ENCODE measurements around the gene PTPRC.

The PTPRC gene

GRCh38 chr1:198622001-198622400 is 16.8 kb upstream of the PTPRC start:
- no peak for DNase-seq

GRCh38 chr1:198623752-198624647 is 14.8 kb upstream of the PTPRC start:
- no peak for DNase-seq

GRCh38 chr1:198624648-198624980 is 14.2 kb upstream of the PTPRC start:
- DNase-seq, result no peak

GRCh38 chr1:198627436-198628066 is 11.3 kb upstream of the PTPRC start:
- DNase-seq, result no peak

GRCh38 chr1:198628067-198628455 is 10.8 kb upstream of the PTPRC start:
- no peak for DNase-seq

GRCh38 chr1:198629610-198630009 is 9.2 kb upstream of the PTPRC start:
- DNase-seq, result no peak

- no peak for DNase-seq
These were observed 8.0 kb upstream of the PTPRC start for GRCh38 chr1:198630863-198631262.

GRCh38 chr1:198631292-198631691 is 7.5 kb upstream of the PTPRC start:
- no peak for DNase-seq

GRCh38 chr1:198632007-198632406 is 6.8 kb upstream of the PTPRC start:
- DNase-seq, result no peak

- no peak for DNase-seq
These were observed 5.1 kb upstream of the PTPRC start for GRCh38 chr1:198633675-198634121.

GRCh38 chr1:198635964-198636363 is 2.9 kb upstream of the PTPRC start:
- DNase-seq, result no peak

- DNase-seq, result no peak
These were observed 2.4 kb upstream of the PTPRC start for GRCh38 chr1:198636391-198636790.

GRCh38 chr1:198637157-198637556 is 1.7 kb upstream of the PTPRC start:
- no peak for DNase-seq

GRCh38 chr1:198637916-198638437 is 863 bp upstream of the PTPRC start:
- no peak for DNase-seq

- DNase-seq, result no peak
These were observed 399 bp upstream of the PTPRC start for GRCh38 chr1:198638441-198638840.

GRCh38 chr1:198639671-198640143 is 867 bp downstream of the PTPRC start:
- DNase-seq, result no peak

GRCh38 chr1:198640174-198640573 is 1.3 kb downstream of the PTPRC start:
- DNase-seq, result no peak

- no peak for DNase-seq
These were observed 2.7 kb downstream of the PTPRC start for GRCh38 chr1:198641501-198641900.

GRCh38 chr1:198641966-198642668 is 3.3 kb downstream of the PTPRC start:
- no peak for DNase-seq

- no peak for DNase-seq
These were observed 4.1 kb downstream of the PTPRC start for GRCh38 chr1:198642983-198643382.

GRCh38 chr1:198643808-198644207 is 5.0 kb downstream of the PTPRC start:
- no peak for DNase-seq

- no peak for DNase-seq
These were observed 8.2 kb downstream of the PTPRC start for GRCh38 chr1:198647055-198647454.

GRCh38 chr1:198648592-198648991 is 9.8 kb downstream of the PTPRC start:
- DNase-seq, result no peak

All from activated effector memory CD4-positive, alpha-beta T cell treated with Interleukin-2 at 50 U/mL for 16 hours (primary cell).